HepG2 (cell line): ENCODE data around the gene COMP. TPM values are rescaled to one million over a fixed set of nuclear protein-coding genes. Genes with fewer than 3 reads are reported as not detected.
A peak's percentile ranks its signal among the peaks of the same experiment; 100 is the strongest.

Experiments
- CBX5 ChIP-seq: sonication (generic); formaldehyde crosslinking; IDR thresholded peaks from 2 replicates; pipeline ENCODE4 v1.4.0; 2020; ENCODE audit warnings: missing genetic modification reagents, borderline replicate concordance
- CENPBD1 ChIP-seq: sonication (generic); formaldehyde crosslinking; IDR thresholded peaks from 2 replicates; pipeline ENCODE4 v1.8.0; 2022; ENCODE audit warnings: missing genetic modification reagents, low read depth, mild to moderate bottlenecking, borderline replicate concordance
- CHD4 ChIP-seq: fragments of 200-600 bp; sonication (generic); IDR thresholded peaks from 2 replicates; pipeline ENCODE4 v1.7.0; 2017; ENCODE audit warnings: mild to moderate bottlenecking, low read length, borderline replicate concordance
- DR1 ChIP-seq: sonication (generic); formaldehyde crosslinking; IDR thresholded peaks from 2 replicates; pipeline ENCODE4 v1.8.0; 2021; ENCODE audit warnings: mild to moderate bottlenecking, missing genetic modification reagents, inconsistent platforms
- GABPB1 ChIP-seq: IDR thresholded peaks from 2 replicates; pipeline ENCODE4 v1.6.1; 2016; ENCODE audit warnings: mild to moderate bottlenecking, missing genetic modification reagents, moderate library complexity, missing compliant biosample characterization
- HNRNPH1 ChIP-seq: fragments of 200-400 bp; formaldehyde crosslinking; optimal IDR thresholded peaks from 2 replicates; pipeline ENCODE3; 2017; ENCODE audit warnings: mild to moderate bottlenecking, low read depth, low read length
- KMT2B ChIP-seq: IDR thresholded peaks from 2 replicates; pipeline ENCODE4 v1.6.1; 2016; ENCODE audit warnings: missing genetic modification reagents, missing compliant biosample characterization
- NONO ChIP-seq, 2 experiments: fragments of 450-650 bp in 1 of 2; sonication (generic) in 1 of 2; formaldehyde crosslinking in 1 of 2; IDR thresholded peaks in 1 of 2; conservative IDR thresholded peaks in 1 of 2; 2 replicates each; pipeline versions ENCODE4 v1.6.1 to v1.8.0; 2017 to 2022; ENCODE audit warnings: mild to moderate bottlenecking in 1 of 2, missing genetic modification reagents in 1 of 2, moderate library complexity in 1 of 2
- PAF1 ChIP-seq: IDR thresholded peaks from 2 replicates; pipeline ENCODE4 v1.6.1; 2016; ENCODE audit warnings: missing genetic modification reagents, missing compliant biosample characterization
- POGZ ChIP-seq: sonication (generic); formaldehyde crosslinking; IDR thresholded peaks from 2 replicates; pipeline ENCODE4 v1.4.0; 2020; ENCODE audit warnings: mild to moderate bottlenecking, missing genetic modification reagents
- SCMH1 ChIP-seq: sonication (generic); formaldehyde crosslinking; IDR thresholded peaks from 2 replicates; pipeline ENCODE4 v1.9.0; 2021; ENCODE audit warnings: missing genetic modification reagents, mild to moderate bottlenecking, borderline replicate concordance
- SP1 ChIP-seq, 2 experiments: fragments of 450-650 bp in 1 of 2; sonication (generic) in 1 of 2; formaldehyde crosslinking in 1 of 2; IDR thresholded peaks; 2 replicates each; pipeline versions ENCODE4 v1.4.0 to v1.6.1; 2016 to 2020; ENCODE audit warnings: missing genetic modification reagents in 1 of 2
- YY1 ChIP-seq: IDR thresholded peaks from 2 replicates; pipeline ENCODE4 v1.6.1; 2011; ENCODE audit warnings: low read length, low read depth, moderate library complexity, mild to moderate bottlenecking; ENCODE audit not compliant: insufficient read depth, insufficient replicate concordance
- ZBTB33 ChIP-seq: sonication (generic); formaldehyde crosslinking; IDR thresholded peaks from 2 replicates; pipeline ENCODE4 v1.4.0; 2020; ENCODE audit warnings: missing genetic modification reagents
- ZFP36L2 ChIP-seq: sonication (generic); formaldehyde crosslinking; IDR thresholded peaks from 2 replicates; pipeline ENCODE4 v1.4.0; 2020; ENCODE audit warnings: missing genetic modification reagents
- ZNF263 ChIP-seq: sonication (generic); formaldehyde crosslinking; IDR thresholded peaks from 2 replicates; pipeline ENCODE4 v1.4.0; 2020; ENCODE audit warnings: missing genetic modification reagents
- ZNF350 ChIP-seq: sonication (generic); formaldehyde crosslinking; IDR thresholded peaks from 2 replicates; pipeline ENCODE4 v1.4.0; 2020; ENCODE audit warnings: mild to moderate bottlenecking, low read depth, missing genetic modification reagents, borderline replicate concordance
- ZNF547 ChIP-seq: sonication (generic); formaldehyde crosslinking; IDR thresholded peaks from 2 replicates; pipeline ENCODE4 v1.5.1; 2020; ENCODE audit warnings: mild to moderate bottlenecking, missing genetic modification reagents
- ZNF605 ChIP-seq: sonication (generic); formaldehyde crosslinking; IDR thresholded peaks from 2 replicates; pipeline ENCODE4 v1.8.0; 2022; ENCODE audit warnings: mild to moderate bottlenecking, missing genetic modification reagents
- polyA plus RNA-seq, 8 experiments: library from polyadenylated mRNA; depleted of rRNA in 3 of 8; stranded (reverse) in 7 of 8; unstranded in 1 of 8; fragments of >200 nt; fragmentation: Illumina TruSeq in 4 of 8; extraction: Trizol in 4 of 8; gene quantifications; 2 replicates each; pipeline versions ENCODE4 v1.2.1 to v1.2.3, GENCODE V29; 2011 to 2016; ENCODE audit warnings: low read depth in 4 of 8, missing spikeins in 1 of 8, mixed read lengths in 1 of 8; ENCODE audit not compliant: insufficient read depth in 1 of 8
- total RNA-seq, 5 experiments: library from RNA; depleted of rRNA; stranded (reverse); fragments of >200 nt; fragmentation: Illumina TruSeq; extraction: Trizol; gene quantifications; 2 replicates each; pipeline ENCODE4 v1.2.3, GENCODE V29; 2016; ENCODE audit warnings: low read depth in 1 of 5
- TF ChIP-seq, protein P1 (sequence below): sonication (generic); formaldehyde crosslinking; IDR thresholded peaks from 2 replicates; pipeline ENCODE4 v1.4.0; 2020; ENCODE audit warnings: missing genetic modification reagents

COMP gene
- total and polyA plus RNA-seq, 2 of the 13 experiments (the other 11 are each of a cell fraction or from before 2014, with no cell fraction given) = 0.04 to 0.13 TPM

DNA sequence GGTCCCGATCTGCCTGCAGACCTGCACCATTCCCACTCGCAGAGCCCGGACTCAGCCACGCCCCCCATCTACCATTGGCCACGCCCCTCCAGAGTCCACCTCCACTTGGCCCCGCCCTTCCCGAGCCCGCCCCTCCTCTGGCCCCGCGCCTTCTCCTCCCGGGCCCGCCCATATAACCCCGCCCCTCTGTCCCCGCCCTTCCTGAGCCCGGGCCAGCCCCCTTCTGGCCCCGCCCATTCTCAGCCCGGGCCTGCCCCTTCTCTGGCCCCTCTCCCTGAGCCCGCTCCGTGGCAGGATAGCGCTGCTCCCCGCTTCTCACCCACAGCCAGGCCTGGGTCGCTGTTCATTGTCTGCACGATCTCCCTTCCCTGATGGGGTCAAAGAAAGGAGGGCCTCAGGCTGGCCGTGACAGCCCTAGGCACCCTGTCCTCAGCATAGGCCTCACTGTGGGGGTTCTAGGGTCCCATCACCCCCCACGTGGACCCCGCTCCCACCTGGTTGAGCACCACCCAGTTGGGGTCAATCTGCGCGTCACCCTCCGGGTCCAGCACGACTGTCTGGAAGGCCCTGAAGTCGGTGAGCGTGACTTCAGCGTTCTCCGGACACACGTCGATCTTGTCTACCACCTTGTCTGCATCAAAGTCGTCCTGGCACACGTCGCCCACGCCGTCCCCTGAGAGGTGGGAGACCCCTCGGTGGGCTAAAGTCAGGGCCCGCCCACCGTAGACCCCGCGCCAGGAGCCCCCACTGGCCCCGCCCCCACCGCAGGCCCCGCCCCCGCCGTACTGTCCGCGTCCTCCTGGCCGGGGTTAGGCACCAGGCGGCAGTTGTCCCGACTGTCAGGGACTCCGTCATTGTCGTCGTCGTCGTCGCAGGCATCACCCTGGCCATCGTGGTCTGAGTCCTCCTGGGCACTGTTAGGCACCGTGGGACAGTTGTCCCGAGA is 5.7 kb downstream of the COMP start (continued):
- TF ChIP-seq ZBTB33 (no peak), ZNF350 (no peak), ZNF605 (no peak), SCMH1 (CRISPR knock-in tag) (no peak), YY1 (no peak), ZFP36L2 (CRISPR knock-in tag) (no peak), CBX5 (CRISPR knock-in tag) (0 out of 2 replicates have a peak, but pooled peaks have one; percentile 18), POGZ (CRISPR knock-in tag) (no peak), CENPBD1 (CRISPR knock-in tag) (no peak), GABPB1 (CRISPR knock-in tag) (no peak; the same call in 1 of the 2 replicates), HNRNPH1 (no peak), DR1 (no peak), PAF1 (CRISPR knock-in tag) (no peak), NONO (IDR thresholded peaks at IDR 0.05) (no peak), NONO (CRISPR knock-in tag; conservative IDR thresholded peaks at IDR 0.05) (no peak), SP1 (IDR thresholded peaks at IDR 0.05) (no peak), SP1 (CRISPR knock-in tag; IDR thresholded peaks at IDR 0.05) (peak; percentile 38; the same call in 1 of the 2 replicates), ZNF547 (no peak), CHD4 (no peak), ZNF263 (CRISPR knock-in tag) (no peak), KMT2B (no peak)
- TF ChIP-seq, protein P1, sequence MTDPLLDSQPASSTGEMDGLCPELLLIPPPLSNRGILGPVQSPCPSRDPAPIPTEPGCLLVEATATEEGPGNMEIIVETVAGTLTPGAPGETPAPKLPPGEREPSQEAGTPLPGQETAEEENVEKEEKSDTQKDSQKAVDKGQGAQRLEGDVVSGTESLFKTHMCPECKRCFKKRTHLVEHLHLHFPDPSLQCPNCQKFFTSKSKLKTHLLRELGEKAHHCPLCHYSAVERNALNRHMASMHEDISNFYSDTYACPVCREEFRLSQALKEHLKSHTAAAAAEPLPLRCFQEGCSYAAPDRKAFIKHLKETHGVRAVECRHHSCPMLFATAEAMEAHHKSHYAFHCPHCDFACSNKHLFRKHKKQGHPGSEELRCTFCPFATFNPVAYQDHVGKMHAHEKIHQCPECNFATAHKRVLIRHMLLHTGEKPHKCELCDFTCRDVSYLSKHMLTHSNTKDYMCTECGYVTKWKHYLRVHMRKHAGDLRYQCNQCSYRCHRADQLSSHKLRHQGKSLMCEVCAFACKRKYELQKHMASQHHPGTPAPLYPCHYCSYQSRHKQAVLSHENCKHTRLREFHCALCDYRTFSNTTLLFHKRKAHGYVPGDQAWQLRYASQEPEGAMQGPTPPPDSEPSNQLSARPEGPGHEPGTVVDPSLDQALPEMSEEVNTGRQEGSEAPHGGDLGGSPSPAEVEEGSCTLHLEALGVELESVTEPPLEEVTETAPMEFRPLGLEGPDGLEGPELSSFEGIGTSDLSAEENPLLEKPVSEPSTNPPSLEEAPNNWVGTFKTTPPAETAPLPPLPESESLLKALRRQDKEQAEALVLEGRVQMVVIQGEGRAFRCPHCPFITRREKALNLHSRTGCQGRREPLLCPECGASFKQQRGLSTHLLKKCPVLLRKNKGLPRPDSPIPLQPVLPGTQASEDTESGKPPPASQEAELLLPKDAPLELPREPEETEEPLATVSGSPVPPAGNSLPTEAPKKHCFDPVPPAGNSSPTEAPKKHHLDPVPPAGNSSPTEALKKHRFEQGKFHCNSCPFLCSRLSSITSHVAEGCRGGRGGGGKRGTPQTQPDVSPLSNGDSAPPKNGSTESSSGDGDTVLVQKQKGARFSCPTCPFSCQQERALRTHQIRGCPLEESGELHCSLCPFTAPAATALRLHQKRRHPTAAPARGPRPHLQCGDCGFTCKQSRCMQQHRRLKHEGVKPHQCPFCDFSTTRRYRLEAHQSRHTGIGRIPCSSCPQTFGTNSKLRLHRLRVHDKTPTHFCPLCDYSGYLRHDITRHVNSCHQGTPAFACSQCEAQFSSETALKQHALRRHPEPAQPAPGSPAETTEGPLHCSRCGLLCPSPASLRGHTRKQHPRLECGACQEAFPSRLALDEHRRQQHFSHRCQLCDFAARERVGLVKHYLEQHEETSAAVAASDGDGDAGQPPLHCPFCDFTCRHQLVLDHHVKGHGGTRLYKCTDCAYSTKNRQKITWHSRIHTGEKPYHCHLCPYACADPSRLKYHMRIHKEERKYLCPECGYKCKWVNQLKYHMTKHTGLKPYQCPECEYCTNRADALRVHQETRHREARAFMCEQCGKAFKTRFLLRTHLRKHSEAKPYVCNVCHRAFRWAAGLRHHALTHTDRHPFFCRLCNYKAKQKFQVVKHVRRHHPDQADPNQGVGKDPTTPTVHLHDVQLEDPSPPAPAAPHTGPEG = no peak
